Glomerular endothelial cell (primary cell): ENCODE data around the gene ROPN1L. TPM values are rescaled to one million over a fixed set of nuclear protein-coding genes. Genes with fewer than 3 reads are reported as not detected.

ENCODE experiments used
- DNase-seq: peaks from one replicate; pipeline ENCODE4 v3.0.0-alpha.2; 2011; ENCODE audit warnings: low read depth, low spot score; ENCODE audit errors: extremely low read depth
- total RNA-seq: library from RNA; depleted of rRNA; stranded (reverse); fragments of >200 nt; gene quantifications from 2 replicates; pipeline ENCODE4 v1.2.3, GENCODE V29; 2015

Gene ROPN1L
- total RNA-seq, 1 donor from 2014 or later: 1.5 TPM

DNA sequence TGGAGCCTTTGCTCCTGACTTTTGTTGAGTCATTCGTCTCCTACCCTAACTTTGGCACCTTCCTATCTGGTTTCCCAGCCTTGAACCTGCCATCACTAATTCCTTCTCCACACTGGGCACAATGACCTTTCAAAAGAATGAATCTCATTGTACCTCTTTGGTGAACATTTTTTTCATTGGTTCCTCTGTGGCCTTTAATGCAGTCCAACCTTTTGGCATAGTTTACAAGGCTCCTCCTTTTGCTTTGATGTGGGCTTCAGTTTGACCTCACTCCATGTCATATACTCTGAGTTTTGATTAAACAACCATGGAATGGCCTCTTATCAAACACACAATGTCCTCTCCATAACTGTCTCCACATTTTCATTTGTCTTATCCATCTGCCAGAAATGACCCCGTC is 14.5 kb upstream of the ROPN1L start:
- no peak for DNase-seq

DNA sequence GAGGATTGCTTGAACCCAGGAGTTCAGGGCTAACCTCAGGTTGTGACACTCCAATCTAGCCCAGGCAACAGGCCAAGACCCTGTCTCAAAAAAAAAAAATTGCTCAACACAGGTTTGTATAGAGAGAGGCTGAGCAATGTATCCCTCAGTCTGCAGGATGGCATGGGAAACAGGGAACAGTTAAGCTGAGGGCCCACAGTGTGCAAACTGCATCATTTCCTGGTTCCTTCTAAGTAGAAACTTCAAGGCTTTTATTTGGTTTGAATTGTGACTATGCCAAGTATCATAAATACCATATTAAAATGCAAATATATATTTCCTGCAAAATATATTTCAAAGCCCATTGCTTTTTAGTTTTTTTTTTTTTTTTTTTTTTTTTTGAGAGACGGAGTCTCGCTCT is 13.7 kb upstream of the ROPN1L start:
- no peak for DNase-seq

DNA sequence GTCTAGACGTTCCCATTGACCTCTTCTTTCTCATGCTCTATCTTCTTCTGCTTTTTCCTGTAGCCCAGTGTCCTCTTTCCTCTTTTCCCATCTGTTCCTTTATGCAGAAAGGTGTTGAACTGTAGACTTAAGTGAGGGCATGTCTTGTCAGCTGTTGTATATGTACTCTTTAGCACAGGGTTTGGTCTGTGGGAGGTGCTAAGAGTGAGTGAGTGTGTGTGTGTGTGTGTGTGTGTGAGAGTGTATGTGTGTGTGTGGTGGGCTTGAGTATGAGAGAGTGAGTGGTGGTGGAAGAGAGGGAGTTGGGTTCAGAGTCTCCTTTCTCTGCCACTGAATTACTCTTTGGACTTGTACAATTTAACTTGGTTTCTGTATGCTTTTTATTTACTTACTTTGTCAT is 10.3 kb upstream of the ROPN1L start:
- DNase-seq: no peak

DNA sequence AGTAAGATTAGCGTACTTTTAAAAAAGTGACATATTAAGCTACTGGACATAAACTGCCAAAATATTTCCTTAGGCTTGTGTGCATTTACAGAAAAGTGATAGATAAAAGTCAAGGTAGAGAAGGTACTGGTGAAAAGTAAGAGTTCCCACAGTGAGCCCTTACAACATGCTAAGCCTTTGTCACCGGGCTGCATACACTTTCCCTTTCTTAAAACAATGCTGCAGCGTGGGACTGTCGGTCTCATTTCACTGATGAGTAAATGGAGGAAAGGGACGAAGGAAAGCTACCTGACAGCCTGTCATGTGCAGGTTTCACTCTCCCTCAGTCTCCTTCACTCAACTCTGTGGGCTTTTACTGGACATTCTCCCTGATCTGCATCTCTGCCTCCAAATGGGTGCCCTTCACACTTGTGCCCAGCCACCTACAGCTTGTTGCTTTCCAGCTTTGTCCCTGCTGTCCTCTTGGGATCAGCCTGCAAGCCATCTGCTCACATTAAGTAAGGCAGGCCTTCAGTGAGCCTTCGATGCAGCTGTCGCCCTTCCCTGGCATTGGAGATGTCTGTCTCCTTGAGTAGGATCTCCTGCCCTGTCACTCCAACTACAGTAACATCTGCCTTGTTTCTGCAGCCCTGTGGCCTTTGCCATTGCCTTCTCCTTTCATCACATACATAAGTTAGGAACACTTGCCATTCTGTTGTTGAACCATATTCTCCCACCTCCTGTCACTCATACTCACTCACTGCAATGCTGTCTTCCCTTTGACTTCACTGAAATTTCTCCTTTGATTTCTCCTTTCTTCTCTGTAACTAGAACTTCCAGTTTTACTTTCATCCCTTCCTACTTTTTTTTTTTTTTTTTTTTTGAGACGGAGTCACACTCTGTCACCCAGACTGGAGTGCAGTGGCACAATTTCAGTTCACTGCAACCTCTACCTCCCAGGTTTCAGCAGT is 9.3 kb upstream of the ROPN1L start:
- DNase-seq: no peak

DNA sequence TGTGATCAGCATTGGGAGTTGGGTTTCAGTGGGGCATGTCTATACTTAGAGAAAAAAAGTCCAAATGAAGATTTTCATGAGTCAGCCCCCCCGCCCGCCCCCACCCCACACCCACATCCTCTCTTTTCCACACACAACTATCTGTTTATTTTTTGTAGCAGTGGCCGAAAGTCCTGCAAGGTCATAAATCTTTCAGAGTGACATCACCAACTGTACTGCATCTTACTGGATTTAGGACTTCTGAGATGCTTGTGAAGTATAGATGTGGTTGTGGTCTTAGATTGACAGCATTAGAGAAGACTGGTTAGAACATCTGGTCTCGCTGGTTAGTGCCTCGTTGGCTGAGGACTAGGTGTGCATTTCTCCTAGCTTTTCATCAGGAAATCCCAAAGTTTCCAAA is 7.3 kb upstream of the ROPN1L start:
- no peak for DNase-seq

DNA sequence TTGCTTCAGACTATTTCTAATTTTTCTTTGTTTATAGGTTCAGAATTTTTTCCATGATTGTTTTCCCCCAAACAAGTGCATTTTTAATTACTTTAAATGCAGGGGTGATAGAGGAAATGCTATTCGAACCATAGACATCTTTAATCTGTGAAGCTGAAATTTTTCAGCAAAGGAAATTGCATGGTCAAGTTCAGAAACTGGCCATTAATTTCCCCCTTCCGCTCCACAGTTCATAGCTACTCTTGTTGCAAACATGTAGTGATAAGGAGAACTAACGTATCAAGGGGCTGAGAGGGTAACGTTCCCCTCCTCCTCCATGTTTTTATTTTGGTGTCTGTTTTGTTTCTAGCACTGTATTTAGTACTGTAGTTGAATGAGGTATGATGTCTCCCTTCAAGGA is 3.4 kb upstream of the ROPN1L start:
- DNase-seq: no peak

DNA sequence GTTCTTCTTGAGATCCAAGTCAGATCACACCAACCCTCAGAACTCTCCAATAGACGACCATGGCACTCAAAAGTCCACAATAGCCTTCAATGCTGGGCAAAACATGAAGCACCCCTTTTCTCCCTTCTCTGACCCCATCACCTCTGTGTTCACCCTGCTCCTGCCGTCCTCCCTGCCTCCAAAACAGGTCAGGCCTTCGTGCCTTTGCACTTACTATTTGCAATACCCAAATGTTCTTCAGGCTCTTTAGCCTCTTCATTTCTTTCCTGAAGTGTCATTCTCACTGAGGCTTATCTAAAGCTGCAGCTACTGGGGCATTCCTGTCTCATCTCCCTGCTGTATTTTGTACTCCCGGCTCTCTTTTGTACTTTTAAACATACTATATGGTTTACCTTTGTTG is 2.0 kb upstream of the ROPN1L start:
- DNase-seq: no peak

DNA sequence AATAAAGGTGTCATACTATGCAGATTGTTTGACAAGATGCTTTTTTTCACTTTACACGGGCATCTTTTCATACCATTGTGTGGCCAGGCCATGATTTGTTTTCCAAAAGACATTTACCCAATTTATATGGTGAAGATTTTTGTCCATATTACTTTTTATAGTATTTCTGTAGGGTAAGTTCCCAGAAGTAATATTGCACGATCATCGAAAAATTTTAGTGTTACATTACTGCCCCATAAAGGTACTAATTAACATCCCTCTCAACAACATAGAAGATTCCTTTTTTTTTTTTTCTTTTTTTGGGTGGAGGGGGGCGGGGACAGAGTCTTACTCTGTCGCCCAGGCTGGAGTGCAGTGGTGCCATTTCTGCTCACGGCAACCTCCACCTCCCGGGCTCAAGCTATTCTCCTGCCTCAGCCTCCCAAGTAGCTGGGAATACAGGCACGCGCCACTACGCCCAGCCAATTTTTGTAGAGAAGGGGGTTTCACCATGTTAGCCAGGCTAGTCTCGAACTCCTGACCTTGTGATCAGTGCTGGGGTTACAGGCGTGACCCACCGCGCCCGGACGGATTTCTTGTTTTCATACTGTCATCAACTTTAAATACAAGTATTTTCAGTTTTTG is 1.2 kb upstream of the ROPN1L start:
- no peak for DNase-seq

DNA sequence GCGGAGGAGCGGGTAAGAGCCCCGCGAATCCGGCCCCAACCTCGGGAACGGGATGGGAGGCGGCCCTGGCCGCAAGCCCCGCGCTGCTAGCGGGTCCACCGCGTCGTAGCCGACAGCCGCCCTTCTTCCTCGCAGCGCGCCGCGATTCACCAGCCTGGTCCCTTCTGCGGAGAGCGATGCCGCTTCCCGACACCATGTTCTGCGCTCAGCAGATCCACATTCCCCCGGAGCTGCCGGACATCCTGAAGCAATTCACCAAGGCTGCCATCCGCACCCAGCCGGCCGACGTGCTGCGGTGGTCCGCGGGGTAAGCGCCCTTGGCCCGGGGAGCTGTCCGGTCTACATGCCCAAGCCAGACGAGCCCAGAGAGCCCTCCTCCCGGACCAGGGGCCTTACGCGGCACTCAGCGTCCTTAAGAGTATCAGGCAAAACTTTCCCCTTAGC is 335 bp downstream of the ROPN1L start:
- DNase-seq: no peak

DNA sequence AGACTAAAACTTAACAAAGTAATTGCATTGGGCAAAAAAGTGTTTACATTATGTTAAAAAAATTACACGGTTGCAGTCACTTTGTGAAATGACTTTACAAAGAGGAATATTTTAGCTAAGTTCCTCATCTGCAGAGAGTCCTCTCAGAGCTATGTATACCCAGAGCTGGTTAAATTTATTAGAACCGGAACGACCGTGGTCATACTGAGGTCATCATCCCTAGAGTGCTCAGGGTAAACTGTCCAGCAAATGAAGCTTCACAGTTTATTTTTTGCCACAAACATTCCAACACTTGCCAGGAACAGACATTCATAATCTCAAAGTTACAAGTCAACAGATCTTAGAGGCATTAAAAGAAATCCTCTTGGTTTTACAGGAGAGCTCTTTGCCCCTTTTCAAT is 897 bp downstream of the ROPN1L start:
- no peak for DNase-seq

DNA sequence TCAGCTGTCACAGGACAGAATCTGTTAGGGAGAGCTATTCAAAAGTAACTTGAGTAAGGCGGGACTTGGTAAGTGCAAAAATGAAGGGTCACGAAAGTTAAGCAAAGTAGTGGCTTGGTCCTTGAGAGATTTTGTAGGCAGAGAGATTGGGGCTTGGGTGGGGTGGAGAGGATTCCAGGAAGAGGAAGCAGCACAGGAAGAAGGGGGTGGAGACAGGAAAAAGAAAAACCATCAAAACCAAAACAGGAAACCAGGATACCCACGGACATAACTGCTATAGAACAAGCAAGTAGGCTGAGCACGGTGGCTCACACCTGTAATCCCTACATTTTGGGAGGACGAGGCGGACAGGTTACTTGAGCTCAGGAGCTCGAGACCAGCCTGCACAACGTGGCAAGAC is 3.7 kb downstream of the ROPN1L start:
- DNase-seq: no peak

DNA sequence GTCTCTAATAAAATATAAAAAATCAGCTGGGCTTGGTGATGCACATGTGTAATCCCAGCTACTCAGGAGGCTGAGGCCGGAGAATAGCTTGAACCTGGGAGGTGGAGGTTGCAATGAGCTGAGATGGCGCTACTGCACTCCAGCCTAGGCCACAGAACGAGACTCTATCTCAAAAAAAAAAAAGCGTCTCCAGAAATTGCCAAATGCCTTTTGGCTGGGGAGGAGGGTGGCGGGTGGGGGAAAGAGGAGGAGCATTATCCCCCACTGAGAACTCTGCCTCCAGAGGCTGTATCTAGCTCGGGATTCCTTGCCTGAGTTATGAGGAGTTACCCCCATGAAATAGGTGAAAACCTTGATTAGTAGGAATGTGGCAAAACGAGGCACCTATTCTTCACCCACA is 4.8 kb downstream of the ROPN1L start:
- DNase-seq: no peak

DNA sequence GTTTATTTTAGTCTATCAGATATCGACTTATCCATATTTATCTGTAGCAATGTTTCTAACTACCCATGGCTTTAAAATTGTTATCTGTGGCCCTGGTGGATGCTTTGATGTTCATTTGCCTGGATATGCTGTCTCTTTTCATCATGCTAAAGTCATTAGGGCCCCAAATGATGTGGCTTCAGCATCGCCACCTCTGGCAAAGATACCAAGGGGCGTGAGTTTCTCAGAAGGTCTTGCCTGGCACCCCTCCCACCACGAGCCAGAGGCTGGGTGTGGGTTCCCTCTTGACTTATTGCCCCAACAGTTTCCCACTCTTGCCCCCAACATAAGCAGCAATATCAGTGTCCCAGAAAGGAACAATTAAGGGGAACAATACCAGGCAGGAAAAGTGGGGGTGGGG is 5.4 kb downstream of the ROPN1L start:
- no peak for DNase-seq

DNA sequence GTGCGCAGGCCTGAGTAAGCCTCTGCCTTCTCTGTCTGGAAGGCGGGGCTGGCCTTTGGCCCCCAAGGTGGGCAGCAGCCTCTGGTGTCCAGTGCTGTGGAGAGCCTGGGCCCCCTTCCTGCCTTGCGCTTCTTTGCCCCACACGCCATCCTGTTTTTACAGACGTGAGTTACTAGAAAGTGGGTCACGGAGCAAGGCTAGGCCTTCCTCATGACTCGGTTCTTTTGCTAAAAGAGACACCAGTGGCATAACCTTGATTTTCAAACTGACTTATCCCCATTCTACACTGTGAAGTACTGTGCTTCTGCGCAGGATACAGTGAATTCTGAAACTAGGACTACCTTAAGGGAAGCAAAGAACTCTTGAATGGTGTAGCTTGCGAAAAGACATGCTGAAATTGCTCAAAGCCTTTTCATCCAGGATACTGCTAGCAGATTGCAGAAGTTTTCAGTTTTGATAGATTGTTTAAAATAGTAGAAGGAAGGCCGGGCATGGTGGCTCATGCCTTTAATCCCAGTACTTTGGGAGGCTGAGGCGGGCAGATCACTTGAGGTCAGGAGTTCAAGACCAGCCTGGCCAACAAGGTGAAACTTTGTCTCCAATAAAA is 7.2 kb downstream of the ROPN1L start:
- no peak for DNase-seq

DNA sequence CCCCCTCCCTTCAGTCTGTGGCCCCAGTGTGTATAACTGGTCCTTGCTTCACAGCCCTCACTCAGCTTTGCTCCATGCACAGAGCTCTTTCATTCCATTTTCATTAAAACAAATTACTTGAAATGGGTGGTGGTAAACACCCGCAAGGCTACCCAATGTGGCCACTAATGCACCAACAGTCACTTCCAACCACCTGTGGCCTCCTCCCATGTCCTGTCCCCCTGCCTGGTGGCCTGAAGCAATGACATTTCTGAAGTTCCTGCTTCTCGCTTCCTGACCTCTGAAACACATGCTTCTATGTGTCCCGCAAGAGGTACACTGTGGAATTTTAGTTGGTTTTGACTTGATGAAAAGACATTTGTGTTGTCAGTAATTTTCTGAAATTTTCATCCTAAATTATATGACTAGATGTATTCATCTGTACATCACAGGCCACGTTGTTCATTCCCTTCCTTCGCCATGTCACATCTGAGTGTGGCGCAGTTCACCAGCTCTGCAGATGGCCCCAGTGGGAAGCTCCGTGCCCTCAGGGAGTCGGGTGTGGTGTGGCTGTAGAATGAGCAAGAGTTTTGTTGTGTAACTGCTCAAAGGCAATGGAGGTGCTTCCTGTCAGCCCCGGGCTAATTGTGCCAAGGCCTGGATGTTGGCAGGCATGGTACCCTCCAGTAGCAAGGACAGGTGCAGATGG is 9.6 kb downstream of the ROPN1L start:
- no peak for DNase-seq

DNA sequence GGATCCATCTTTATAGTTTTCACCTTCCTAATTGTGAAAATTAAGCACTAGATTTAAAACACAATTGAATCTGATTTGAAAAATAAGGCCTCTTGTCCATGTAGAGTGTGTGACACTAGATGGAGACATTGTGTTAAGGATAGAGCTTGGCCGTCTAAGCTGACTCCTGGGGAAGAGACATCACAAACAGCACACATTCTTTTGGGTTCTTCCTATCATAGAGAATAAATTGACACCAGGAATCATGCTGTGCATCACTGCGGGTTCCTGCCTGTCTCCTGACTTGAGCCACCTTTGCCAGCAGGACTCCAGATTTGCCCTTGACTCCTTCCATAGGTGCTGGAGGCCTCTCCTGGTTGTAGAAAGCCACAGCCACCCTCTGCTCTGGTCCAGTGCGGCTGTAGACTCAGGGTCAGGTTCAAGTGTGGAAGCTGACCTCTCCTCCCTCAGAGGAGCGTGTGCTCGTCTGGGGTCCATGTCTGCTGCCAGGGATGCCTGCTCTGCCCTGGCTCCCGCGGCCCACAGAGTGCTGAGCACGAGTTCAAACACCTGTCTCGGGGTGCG is 11.2 kb downstream of the ROPN1L start:
- DNase-seq: peak; percentile 79

DNA sequence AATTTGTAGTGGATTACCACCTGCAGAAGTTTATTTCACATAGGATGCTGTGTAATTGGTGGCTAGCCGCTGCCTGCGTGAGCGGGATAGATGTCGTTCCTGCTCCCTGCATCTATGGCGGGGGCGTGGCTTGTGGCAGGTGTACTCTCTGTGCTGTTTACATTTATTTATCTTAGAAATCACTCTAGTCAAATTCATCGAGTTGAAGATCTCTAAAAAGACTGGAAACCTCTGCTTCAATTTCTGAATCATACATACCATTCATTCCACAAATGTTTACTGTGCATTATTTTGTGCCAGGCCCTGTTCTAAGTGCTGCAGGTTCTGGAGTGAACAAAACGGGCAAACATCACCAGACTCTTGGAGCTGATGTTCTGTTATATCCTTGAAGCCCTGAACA is 11.9 kb downstream of the ROPN1L start:
- no peak for DNase-seq

DNA sequence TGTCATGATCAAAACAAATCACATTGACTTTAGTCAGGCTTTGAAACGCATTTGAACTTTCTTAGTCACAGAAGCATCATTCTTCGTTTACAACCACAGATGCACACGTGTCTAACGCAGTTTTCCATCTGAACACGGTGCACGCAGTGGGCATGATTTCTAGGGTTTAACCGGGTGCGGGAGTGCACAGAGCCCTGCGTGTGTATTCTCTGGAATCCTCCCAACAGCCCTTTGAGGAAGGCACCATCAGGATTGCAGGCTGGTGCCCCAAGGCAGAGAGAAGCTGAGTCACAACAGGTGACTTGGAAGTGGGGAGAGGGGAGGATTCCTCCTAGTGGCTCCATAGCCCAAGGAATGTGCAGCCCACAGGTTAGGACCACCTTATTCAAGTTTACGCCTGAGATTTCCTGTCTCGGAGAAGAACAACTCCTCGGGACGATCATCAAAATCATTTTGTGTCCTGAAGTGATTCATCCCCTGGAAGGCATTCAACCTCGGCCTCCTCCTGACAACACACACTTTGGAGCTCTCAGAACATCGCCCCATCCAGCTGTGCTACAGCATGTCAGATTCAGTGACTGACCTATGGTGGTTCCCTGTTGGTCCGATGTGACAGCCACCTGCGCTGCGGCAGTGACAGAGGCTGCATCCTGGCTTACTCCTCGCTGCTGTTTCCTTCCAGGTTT is 13.1 kb downstream of the ROPN1L start:
- DNase-seq: no peak

DNA sequence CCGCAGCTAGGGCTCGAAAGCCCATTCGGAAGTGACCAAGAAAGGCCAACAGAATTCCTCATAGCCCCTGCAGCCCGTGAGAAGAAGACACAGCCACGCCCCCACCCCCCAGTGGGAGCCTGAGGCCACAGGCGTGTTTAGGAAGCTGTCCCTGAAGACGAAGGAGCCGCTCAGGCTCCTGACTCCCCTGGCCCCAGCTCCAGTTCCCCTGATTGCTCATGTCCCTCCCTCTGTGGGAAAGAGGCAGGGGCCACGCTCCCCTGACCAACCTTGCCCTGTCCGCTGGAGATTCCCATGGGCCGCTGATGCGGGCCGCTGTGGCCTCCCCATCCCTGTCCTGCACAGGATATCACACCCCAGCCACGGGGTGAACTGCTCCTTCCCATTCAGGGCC is 13.6 kb downstream of the ROPN1L start:
- DNase-seq: no peak
